HG03103 (cell line): ENCODE data around the gene MYBPC2.
"Not testable (repeated sequence)": the region's sequence is repeated elsewhere in the genome, so short reads cannot be mapped to it uniquely, and the experiment has no call there.

Experiments used
- ATAC-seq: cut with Tn5 transposase; IDR thresholded peaks from one replicate; pipeline ENCODE4 v1.9.1; 2021; ENCODE audit warnings: low read depth; ENCODE audit not compliant: unreplicated experiment

MYBPC2 gene

DNA sequence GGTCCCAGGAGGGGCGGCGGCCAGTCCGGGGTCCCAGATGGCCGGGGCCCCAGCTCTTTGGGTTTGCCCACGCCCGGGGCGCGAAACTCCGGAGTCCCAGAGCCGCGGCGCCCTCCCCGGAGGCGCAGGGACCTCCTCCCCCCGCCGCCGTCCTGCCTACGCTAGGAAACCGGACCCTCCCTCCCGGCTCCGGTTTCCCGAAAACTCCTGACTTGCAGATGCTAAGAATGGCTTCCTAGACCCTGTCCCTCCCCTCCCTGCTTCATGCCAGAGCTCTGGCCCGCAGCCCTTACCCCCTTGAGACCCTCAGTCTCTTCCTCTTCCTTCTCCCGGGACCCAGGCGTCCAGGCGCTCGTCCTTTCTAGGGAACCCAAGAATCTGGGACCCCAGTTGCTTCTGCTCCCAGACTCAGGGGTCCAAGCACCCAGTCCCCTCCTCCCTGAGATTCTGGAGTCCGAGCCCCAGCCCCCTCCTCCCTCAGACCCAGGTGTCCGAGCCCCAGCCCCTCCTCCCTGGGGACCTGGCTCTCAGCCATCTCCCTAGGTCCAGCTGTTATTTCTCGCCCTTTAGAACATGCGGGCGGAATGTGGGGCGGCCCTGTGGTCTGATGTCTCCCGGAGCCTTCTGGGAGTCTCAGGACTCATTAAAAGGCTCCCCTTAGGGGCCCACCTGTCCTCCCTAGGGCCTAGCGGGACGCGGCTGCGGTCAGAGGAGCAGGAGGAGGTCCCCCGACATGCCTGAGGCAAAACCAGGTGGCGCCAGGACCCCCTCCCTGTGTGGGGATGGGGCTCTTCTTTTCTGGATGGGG is at the start of gene MYBPC2:
MYBPC2 (plus strand) TSS at position 672 of the 808 bp plus-strand sequence; CDS start at position 734, 62 bp downstream.
- ATAC-seq = no peak

DNA sequence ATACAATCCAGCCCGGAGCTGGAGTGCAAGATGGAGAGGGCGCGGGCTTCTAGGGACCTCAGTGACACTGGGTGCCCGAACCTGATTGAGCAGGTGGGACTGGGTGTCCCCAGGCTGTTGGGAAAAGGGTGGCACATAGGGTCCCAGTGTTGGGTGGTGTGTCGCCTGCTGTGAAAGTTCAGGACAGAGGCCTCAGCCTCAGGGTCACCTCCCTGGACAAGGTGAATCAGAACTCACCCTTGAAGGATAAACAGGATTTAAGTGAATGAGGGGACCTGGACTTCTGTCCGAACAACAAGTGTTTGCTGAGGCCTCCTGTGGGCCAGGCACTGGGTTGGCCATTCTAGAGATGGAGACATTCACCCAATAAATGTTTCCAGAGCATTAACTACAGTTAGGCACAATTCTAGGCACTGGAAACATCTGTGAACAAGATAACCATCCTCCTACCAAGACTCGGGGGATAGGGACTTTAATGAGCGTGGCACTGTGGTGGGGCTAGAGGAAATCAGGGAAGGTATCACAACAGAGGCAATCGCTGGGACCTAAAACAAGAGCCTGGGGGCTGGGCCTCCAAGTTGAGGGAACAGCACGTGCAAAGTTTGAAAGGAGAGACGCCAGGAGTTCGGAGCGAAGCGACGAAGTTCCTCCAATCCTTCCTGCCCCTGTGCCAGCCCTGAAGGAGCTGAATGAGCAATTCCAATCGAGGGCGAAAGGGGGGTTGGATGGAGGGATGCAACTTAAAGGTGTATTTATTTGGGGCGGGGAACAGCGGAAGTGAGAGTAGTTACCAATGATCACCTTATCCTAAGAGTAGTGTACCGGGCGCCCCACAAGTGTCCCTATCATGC is 49.5 kb upstream of the MYBPC2 start:
- ATAC-seq = peak; percentile 3

DNA sequence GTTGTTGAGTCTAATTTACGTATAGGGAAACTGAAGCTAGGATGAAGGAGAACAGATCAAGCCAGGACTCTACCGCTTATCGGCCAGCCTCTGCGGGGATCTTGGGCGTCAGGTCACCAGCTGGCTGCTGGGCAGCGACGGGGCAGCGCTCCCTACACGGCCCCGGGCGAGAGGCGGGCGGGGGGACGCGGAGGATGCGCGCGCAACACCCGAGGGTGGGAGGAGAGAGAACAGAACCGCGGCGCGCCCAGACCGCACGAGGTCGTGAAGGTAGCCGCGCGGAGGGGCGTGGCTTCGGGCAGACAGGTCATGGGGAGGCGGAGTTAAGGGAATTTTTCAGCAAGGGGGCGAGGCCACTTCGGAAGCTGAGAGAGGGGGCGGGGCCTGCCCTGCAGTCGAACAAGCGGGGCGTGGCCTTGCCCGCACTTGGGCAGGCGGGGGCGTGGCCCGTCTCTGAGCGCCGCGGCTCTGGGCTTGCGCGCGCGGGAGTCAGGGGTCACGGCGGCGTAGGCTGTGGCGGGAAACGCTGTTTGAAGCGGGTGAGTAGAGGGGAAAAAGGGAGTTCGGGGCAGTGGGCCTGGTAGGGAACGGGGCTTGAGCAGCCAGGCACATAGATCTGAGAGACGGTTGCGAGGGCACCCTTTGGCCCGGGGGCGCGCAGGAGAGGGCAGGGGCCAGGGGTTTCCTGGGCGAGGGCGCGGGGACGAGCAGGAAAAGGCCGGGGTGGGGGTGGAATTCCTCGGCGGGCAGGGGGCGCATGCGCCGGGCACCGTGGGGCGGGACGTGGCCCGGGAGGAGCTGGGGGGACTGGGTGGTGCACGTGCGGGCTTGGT is 48.6 kb upstream of the MYBPC2 start, which contains the start of gene POLD1:
POLD1 (plus strand) TSS at position 496 of the 833 bp plus-strand sequence. CDS start 14,505 bp downstream, outside the sequence.
- peak; percentile 67 for ATAC-seq

DNA sequence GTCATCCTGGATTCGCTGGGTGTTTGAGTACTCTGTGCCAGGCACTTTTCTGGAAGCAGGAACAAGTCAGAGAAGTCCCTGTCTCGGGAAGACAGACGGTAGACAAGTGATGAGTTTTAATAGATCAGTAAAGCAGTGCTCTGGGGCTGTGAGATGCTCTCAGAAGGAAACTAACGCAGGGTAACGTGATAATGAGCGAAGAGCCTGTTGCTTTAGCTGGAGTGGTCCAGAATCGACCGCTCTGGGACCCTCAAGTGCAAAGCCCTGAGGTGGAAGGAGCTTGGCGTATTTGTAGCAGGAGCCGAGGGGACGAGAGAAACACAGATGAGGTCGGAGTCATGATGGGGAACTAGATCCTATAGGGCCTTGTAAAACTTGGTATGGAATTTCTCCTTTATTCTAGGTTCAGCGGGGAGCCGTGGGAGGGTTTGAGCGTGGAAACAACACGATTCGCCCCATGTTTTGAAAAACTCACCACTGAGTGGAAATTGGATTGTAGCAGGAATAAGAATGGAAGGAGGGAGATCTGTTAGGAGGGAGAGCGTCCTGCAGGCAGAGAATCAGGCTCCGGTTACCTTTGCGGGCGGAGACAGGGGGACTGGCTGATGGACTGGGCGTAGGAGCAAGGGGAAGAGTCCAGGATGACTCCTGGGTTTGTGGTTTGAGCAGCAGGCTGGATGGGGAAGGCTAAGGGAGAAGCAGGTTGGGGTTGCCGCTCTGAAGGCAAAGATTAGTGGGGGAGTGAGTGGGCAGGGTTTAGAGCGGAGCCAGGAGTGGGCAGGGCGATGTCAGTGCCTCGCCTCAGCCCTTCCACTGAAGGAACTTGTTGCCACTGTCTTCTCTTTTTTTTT is 47.8 kb upstream of the MYBPC2 start:
- ATAC-seq = no peak

DNA sequence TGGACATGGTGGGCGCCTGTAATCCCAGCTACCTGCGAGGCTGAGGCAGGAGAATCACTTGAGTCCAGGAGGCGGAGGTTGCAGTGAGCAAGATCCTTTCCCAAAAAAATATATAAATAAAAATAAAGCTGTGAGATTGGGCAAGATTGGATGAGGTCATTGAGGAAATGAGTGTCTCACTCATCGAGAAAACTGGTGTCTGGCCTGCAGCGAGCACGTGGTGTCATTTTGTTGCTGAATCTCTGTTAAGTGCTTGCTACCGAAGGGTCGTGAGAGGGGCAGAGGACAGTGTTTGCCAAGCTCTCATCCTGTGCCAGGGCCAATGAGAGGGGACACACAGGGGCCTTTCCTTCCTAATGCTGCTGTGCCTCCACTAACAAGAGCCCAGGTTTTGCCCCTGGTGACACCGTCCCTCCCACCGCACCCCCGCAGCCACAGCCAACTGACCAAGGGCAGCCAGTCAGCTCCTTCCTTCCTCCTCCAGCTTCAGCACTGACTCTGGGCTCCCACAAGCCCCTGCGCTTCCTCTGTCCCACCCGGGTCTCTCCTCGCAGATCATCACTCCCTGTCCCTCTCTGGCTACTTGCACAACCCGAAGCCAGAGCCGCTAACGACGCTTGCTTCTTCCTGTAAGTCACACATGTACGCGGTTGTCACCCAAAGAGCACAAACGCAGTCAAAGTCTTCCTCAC is 45.4 kb upstream of the MYBPC2 start:
- ATAC-seq = no peak

DNA sequence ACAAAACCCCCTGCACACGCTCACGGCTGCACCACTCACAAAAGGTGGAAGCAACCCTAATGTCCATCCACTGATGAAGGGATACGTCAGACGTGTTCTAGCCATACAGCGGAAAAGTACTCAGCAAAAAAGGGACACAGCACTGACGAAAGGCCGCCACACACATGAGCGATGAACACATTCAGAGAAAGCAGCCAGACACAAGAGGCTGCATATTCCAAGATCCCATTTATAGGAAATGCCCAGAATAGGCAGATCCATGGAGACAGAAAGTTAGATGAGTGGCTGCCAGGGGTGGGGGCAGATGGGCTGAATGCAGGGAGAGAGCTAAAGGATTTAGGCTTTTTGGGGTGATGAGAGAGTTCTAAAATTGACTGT is 44.8 kb upstream of the MYBPC2 start:
- ATAC-seq = no peak

DNA sequence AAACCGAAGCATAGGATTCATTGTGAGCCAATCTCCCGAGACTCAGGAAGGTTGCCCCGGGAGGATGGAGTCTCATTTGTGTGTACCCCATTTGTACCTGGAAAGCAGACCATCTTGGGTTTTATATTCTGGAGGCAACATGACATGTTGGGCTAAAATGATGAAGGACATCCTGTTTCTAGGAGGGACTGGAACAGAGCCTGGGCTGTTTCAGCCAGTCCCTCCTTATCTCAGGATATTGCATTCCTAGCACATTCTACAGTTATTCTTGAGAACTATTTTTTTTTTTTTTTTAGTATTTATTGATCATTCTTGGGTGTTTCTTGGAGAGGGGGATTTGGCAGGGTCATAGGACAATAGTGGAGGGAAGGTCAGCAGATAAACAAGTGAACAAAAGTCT is 42.4 kb upstream of the MYBPC2 start:
- not testable (repeated sequence) for ATAC-seq

DNA sequence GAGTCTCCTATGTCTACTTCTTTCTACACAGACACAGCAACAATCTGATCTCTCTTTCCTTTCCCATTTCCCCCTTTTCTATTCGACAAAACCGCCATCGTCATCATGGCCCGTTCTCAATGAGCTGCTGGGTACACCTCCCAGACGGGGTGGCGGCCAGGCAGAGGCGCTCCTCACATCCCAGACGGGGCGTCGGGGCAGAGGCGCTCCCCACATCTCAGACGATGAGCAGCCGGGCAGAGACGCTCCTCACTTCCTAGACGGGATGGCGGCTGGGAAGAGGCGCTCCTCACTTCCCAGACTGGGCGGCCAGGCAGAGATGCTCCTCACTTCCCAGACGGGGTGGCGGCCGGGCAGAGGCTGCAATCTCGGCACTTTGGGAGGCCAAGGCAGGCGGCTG is 41.7 kb upstream of the MYBPC2 start:
- ATAC-seq = not testable (repeated sequence)

DNA sequence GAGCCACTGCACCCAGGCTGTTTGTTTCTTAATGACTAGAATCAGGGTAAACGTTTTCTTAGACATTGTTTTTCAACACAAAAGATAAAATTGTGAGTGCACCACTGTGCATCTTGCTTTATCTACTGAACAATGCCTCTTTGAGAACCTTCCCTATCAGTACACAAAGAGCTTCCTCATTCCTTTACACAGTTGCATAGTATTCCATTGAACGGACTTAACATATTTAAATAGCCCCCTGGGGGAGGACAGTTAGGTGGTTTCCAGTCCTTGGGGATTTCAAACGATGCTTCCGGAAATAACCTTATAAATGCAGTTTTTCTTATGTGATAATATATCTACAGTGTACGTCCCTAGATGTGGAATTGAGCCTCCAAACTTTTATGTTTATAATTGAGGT is 39.9 kb upstream of the MYBPC2 start:
- no peak for ATAC-seq

DNA sequence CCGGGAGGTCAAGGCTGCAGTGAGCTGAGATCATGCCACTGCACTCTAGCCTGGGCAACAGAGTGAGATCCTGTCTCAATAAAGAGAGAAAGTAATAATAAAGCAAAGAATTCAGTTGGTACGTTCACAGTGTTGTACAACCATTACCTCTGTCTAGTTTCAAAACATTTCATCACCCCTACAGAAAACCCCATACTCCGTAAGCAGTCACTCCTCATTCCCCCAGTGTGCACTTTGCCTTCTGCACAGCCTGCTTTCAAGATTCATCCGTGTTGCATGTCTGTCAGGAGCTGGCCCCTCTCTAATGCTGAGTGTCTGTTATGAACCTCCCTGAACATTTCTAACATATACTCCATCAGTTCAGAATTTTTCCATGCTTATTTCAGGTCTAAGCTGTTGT is 39.1 kb upstream of the MYBPC2 start:
- ATAC-seq = no peak

DNA sequence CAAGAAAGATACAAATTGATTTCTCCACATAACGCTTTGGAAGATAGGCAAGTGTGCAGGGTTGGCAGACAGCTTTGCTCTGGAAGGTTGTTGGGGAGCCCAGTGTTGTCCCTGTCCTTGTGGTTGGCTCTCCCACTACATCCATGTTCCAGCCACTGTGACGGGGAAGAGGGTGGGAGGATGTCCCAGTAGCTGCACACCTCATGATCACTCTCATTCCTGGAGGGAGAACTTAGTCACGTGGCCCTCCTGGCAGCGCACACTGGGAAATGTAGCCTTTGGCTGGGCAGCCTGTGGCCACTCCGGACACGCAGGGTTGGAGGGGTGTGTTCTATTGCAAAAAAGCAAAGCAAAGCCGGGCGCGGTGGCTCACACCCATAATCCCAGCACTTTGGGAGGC is 38.7 kb upstream of the MYBPC2 start:
- no peak for ATAC-seq

DNA sequence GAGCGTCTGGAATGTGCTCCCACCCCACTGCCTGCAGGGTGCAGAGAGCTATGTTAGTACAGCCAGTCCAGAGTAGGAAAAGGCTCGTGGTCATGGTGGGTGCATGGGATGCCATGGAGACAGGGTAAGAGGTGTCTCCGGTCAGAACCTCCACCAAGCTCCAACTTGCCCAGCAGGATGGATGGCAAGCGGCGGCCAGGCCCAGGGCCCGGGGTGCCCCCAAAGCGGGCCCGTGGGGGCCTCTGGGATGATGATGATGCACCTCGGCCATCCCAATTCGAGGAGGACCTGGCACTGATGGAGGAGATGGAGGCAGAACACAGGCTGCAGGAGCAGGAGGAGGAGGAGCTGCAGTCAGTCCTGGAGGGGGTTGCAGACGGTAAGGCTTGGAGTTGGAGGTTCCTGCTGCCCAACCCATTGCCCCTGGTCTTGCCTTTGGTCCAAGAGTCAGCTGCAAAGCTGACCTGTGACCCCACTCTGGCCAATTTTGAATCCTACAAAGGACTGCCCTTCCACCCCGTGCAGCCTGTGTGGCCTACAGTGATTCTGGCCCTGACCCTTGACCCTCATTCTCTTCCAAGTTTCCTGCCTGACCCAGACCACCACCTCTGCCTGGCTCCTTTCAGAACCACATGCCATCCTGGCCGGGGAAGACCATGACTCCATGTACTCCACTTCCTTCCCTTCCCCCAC is 33.9 kb upstream of the MYBPC2 start:
- no peak for ATAC-seq

DNA sequence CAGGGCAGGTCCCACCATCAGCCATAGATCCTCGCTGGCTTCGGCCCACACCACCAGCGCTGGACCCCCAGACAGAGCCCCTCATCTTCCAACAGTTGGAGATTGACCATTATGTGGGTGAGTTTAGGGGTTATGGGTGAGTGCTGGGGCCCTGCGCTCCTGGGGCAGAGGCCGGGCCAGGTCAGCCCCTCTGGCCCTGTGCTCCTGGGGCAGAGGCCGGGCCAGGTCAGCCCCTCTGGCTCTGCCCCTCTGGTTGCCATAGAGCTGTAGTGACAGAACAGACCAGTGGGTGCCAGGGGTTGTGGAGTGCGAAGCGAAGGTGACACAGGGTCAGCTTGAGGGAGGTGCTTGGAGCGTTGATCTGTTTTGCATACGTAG is 33.3 kb upstream of the MYBPC2 start:
- no peak for ATAC-seq

DNA sequence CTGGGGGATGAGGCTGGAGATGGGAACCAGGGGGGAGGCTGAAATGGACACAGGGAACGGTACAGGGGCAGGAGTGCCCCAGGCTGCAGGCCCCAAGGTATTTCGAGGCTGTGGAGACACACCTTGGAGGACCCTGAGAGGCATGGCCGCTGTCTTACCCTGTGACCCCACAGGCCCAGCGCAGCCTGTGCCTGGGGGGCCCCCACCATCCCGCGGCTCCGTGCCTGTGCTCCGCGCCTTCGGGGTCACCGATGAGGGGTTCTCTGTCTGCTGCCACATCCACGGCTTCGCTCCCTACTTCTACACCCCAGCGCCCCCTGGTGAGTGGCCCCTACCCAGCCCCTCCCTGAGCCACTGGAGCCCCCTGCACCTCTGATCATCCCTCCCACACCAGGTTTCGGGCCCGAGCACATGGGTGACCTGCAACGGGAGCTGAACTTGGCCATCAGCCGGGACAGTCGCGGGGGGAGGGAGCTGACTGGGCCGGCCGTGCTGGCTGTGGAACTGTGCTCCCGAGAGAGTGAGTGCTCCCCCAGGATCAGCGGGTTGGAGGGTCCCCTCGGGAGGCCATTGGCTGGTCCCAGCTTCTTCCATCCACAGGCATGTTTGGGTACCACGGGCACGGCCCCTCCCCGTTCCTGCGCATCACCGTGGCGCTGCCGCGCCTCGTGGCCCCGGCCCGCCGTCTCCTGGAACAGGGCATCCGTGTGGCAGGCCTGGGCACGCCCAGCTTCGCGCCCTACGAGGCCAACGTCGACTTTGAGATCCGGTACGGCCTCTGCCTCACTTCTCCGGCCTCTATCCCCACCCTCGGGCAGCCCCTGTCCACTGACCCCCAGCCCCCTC is 30.9 kb upstream of the MYBPC2 start:
- ATAC-seq = no peak

DNA sequence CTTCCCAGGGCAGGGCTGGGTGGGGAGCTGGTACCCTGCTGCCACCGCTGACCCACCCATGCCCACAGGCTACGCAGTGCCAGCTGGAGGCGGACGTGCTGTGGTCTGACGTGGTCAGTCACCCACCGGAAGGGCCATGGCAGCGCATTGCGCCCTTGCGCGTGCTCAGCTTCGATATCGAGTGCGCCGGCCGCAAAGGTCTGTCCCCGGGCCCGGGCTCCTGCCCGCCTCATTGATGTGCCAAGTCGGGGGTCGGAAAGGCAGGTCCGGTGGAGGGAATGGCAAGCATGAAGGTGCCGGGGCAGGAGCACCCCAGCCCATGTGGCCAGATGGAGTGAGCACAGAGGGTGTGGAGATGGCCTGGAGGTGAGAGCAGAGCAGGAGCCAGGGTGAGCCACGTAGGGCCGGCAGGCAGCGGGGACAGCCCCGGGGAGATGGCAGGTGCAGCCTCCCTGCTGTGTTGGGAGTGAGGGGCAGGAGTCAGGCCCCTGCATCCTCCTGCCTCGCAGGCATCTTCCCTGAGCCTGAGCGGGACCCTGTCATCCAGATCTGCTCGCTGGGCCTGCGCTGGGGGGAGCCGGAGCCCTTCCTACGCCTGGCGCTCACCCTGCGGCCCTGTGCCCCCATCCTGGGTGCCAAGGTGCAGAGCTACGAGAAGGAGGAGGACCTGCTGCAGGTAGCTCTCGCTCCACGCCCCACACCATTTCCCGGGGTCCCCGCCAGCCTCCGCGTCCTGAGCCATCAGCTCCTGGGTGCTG is 30.0 kb upstream of the MYBPC2 start:
- ATAC-seq = no peak

DNA sequence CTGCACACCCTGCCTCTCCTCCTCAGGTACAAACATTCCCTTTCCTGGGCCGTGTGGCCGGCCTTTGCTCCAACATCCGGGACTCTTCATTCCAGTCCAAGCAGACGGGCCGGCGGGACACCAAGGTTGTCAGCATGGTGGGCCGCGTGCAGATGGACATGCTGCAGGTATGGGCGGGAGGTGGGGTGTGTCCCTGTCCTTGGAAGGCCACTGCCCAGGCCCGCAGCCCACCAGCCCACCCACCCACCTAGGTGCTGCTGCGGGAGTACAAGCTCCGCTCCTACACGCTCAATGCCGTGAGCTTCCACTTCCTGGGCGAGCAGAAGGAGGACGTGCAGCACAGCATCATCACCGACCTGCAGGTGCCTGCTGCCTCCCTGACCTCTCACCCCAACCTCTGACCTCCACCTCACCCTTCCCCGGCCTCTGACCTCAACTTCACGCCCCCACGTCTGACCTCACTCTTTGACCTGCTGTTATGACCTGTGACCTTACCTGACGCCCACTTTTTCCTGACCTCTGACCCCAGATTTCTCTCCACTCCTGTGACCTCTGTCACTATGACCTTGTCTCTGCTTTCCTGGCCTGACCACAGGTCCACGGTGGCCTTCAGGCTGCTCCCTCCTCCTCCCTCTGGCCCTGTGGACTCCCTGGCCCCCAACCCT is 26.4 kb upstream of the MYBPC2 start:
- no peak for ATAC-seq

DNA sequence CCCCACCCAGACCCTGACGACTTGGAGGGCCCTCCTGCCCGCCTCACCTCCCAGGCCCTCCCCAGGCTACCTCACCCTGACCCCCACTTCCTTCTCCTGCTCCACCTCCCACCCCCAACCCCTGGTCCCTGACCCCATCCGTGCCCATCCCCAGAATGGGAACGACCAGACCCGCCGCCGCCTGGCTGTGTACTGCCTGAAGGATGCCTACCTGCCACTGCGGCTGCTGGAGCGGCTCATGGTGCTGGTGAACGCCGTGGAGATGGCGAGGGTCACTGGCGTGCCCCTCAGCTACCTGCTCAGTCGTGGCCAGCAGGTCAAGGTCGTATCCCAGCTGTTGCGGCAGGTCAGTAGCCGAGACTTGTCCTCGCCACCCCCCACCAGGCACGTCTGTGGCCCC is 25.9 kb upstream of the MYBPC2 start:
- ATAC-seq = no peak
